Hippocampal formation (tissue), 2 donors: ENCODE results near the gene LAIR2.
"Not testable (repeated sequence)": the region's sequence is repeated elsewhere in the genome, so short reads cannot be mapped to it uniquely, and the experiment has no call there.

Source experiments
- DNase-seq, 2 donors: peaks; one replicate each; lab custom pipeline; 2025; lab: John Stamatoyannopoulos, UW

LAIR2 gene

GRCh38 chr19:54493967-54494585, 8.6 kb upstream of the LAIR2 start:
- no peak for DNase-seq

GRCh38 chr19:54495284-54495683, 7.3 kb upstream of the LAIR2 start:
- not testable (repeated sequence) for DNase-seq

DNA sequence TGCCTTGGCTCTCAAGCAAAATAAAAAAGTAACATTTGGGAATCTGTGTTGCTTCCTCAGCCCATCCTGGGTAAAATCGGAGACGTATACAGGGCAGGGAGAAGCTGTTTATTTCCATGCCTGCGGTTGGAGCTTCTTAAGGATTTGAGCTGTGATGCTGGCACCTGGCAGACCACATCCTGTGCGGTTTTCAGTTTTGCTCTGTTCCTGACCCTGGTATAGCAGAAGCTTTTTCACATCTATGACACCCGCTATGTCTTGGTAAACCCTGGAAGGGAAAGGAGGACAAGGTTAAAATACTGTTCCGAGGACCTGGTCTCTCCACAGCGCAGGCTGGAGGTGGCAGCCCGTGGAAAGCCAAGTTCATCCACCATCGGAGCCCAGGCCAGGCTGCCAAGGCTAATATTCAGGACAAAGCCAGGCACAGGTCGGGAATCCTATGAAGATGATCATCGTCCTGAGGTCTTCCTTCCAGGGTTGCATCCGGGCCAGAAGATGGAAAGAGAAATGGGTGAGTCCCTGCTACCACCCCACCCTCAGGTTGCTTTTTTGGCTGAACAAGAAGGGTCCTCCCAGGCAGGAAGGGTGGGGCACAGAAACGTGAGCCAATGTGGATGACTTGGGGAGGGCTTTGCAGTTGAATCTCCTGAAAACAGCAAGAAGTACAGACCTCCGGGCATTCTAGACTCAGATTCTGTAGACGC, 4.7 kb upstream of the LAIR2 start:
- DNase-seq: not testable (repeated sequence)

DNA sequence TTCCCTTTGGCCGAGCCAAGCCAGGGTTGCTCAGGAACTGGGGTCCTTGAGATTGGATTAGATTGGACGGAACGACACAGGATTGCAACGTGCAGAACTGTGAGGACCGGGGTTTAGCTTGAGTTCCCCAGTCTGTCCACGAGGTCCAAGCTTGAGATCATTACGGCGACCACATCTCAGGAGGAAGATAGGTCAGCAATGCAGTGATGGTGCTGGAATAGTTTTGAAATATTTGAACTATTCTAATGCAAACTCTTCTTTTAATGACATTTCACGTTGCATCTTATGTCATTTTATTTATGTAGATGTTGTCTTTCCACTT, 4.2 kb upstream of the LAIR2 start:
- not testable (repeated sequence) for DNase-seq

DNA sequence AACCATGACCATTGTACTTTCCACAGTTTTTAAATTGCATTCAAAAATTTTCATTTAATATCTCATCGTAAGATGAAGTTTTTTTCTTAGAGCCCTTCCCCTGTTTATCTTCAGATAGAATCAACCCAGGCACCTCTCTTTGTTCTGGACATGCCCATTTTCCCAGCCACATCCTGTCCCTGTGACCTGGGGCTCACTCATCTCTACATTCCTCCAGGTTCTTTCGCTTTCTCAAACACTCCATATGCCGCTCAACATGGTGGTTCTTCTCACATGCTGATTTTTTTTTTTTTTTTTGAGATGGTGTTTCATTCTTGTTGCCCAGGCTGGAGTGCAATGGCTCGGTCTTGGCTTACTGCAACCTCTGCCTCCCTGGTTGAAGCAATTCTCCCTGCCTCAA, 2.9 kb downstream of the LAIR2 start:
- DNase-seq: not testable (repeated sequence)

- no peak for DNase-seq
These were observed 3.4 kb downstream of the LAIR2 start for GRCh38 chr19:54506079-54506478.

GRCh38 chr19:54507038-54507717, 4.5 kb downstream of the LAIR2 start:
- DNase-seq: not testable (repeated sequence)

- no peak for DNase-seq
These were observed 5.2 kb downstream of the LAIR2 start for GRCh38 chr19:54507824-54508223.

DNA sequence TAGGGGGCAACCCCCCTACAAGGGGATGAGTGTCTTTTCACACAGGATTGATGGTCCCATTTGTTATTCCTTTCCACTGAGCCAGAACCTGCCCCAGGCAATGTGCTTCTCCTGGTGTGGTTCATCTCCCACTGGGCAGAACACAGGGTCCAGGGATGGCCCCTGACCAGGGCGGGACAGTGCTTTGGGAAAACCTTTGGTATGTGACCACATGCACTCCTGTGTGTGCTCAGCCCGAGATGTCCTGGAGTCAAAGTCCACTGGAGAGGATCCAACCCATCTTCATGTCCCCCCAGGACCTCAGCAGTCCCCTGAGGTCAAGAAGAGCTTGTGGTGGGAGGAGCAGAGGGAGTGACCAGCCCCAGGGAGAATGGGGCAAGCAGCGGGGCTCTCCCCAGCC, 5.9 kb downstream of the LAIR2 start:
- not testable (repeated sequence) for DNase-seq

- not testable (repeated sequence) for DNase-seq
These were observed 6.7 kb downstream of the LAIR2 start for GRCh38 chr19:54509200-54509940.

- DNase-seq: no peak
These were observed 12.5 kb downstream of the LAIR2 start for GRCh38 chr19:54515156-54515555.

DNA sequence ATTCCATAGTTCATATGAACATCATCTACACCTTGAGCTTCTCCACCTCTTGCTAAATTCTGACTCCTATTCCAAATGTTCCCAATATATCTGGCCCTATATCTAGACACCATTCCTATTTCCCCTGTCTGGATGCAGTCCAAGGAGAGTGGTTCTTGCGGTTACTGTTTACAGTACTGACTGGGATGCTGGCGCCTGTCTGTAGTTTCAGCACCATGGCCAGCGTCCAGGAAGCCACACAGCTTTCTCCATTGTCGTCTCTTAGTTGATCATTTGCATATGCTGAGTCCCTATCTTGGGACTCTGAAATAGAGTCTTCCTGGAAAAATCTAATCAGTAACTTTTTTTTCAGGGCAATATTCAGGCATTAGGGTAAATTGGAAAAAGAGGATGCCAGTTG, 14.9 kb downstream of the LAIR2 start:
- peak in 1 of 2 donors; percentile 9 for DNase-seq

- DNase-seq: no peak
These were observed 16.2 kb downstream of the LAIR2 start for GRCh38 chr19:54518844-54519243.

GRCh38 chr19:54521022-54521859, 18.6 kb downstream of the LAIR2 start:
- DNase-seq: no peak

DNA sequence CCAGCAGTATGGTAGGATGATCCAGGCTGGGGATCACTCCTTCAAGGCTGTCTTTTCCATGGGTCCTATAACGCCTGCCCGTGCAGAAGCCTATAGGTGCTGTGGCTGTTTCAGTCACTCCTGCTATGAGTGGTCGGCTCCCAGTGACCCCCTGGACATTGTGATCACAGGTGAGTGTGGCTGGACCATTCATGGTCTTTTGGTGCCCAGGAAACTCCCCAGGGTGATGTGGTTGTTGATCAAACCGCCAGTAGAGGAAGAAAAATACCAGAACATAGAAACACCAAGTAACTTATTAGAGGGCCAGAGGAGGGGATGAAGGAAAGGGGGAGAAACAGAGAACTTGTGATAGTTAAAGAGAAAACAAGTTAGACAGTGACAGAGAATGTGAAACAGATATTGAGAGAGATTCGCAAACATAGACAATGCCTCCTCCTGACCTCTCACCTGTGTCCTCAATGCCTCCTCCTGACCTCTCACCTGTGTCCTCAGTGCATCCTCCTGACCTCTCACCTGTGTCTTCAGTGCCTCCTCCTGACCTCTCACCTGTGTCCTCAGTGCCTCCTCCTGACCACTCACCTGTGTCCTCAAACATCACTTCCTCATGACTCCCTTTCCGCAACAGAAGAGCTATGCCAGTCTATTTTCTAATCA, 19.4 kb downstream of the LAIR2 start:
- no peak for DNase-seq

DNA sequence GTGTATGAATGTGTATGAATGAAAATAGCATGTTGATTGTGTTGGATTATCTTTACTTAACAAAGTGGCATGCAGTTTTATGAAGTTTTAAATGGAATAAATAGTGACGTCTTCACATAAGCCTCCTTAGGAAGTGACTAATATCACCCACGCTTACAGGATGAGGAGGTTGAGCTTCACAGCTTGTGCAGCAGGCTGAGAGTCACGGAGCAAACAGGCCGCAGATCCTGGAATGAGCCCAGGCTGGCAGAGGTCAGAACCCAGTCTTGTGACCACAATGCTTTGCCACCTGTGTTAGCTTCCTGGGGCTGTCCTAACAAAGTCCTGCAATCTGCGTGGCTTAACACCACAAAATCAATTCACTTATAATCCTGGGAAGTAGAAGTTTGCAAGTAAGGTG, 20.8 kb downstream of the LAIR2 start:
- DNase-seq: no peak

GRCh38 chr19:54525636-54526035, 23.0 kb downstream of the LAIR2 start:
- DNase-seq: no peak

DNA sequence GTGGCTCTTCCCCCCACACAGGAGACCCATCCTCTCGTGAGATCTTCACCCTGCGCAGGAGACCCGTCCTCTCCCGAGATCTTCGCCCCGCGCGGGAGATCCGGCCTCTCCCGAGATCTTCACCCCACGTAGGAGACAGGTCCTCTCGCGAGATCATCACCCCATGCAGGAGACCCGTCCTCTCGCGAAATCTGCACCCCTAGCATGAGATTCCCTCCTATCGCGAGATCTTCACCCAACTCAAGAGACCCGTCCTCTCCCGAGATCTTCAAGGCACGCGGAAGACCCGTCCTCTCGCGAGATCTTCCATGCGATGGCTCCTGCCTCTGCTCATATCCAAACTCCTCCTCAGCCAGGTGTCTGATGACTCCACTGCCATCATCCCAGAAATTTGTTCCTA, 24.3 kb downstream of the LAIR2 start:
- no peak for DNase-seq

GRCh38 chr19:54530866-54531265, 28.2 kb downstream of the LAIR2 start:
- no peak for DNase-seq

GRCh38 chr19:54532528-54532927, 29.9 kb downstream of the LAIR2 start:
- no peak for DNase-seq

- DNase-seq: no peak
These were observed 30.8 kb downstream of the LAIR2 start for GRCh38 chr19:54533476-54533875.
